GM18873 (cell line): ENCODE results near the gene CFAP69.
A peak's percentile ranks its signal among the peaks of the same experiment; 100 is the strongest.

Source experiments
- ATAC-seq: cut with Tn5 transposase; IDR thresholded peaks from one replicate; pipeline ENCODE4 v1.9.1; 2021; ENCODE audit warnings: mild to moderate bottlenecking, moderate library complexity, moderate number of reproducible peaks; ENCODE audit not compliant: unreplicated experiment, low FRiP score

The CFAP69 gene, protein sequence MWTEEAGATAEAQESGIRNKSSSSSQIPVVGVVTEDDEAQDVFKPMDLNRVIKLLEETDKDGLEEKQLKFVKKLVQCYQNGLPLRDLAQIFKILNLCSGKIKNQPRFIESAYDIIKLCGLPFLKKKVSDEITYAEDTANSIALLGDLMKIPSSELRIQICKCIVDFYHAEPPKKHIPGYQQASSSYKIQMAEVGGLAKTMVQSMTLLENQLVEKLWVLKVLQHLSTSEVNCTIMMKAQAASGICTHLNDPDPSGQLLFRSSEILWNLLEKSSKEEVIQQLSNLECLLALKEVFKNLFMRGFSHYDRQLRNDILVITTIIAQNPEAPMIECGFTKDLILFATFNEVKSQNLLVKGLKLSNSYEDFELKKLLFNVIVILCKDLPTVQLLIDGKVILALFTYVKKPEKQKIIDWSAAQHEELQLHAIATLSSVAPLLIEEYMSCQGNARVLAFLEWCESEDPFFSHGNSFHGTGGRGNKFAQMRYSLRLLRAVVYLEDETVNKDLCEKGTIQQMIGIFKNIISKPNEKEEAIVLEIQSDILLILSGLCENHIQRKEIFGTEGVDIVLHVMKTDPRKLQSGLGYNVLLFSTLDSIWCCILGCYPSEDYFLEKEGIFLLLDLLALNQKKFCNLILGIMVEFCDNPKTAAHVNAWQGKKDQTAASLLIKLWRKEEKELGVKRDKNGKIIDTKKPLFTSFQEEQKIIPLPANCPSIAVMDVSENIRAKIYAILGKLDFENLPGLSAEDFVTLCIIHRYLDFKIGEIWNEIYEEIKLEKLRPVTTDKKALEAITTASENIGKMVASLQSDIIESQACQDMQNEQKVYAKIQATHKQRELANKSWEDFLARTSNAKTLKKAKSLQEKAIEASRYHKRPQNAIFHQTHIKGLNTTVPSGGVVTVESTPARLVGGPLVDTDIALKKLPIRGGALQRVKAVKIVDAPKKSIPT

DNA sequence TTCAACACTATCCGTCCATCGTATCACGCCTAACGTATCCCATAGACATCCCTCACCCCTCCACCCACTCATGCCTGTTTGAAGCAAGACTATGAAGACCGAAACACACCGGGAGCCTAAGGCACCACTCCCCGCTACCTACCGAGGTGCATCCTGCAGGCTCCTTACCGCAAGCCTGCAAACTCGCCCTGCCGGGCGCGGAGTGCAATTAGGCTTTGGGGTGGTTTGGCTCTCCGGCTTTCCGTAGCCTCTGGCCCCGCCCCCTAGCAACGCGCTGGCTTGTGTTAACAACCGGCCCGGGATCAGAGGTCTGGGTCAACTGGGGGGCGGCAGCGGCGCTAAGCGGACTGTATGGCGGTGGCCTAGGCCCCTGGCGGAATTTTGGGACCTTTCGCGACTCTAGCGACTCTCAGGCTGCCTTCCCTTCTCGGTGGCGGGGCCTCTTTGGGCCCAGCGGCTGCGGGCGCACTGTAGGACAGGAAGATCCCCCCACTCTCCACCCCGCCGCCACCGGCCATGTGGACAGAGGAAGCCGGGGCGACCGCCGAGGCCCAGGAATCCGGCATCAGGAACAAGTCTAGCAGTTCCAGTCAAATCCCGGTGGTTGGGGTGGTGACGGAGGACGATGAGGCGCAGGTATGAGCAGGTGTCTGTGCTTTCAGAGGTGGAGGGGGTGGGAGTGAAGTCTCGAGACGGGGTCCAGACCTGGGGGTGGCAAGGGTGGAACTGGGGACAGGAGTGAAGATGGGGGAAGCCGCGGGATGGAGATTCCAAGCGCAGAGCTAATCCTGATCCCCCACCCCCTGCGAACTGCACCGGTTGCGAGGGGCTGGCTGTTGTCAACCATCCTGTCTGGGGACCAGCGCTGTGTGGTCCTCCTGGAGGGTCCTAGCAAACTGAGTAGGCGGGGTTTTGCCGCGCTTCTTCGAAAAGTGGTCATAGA is at the start of gene CFAP69:
CFAP69 (plus strand) TSS at position 266 of the 943 bp plus-strand sequence; CDS start at position 517, 251 bp downstream.
- ATAC-seq: peak; percentile 92

DNA sequence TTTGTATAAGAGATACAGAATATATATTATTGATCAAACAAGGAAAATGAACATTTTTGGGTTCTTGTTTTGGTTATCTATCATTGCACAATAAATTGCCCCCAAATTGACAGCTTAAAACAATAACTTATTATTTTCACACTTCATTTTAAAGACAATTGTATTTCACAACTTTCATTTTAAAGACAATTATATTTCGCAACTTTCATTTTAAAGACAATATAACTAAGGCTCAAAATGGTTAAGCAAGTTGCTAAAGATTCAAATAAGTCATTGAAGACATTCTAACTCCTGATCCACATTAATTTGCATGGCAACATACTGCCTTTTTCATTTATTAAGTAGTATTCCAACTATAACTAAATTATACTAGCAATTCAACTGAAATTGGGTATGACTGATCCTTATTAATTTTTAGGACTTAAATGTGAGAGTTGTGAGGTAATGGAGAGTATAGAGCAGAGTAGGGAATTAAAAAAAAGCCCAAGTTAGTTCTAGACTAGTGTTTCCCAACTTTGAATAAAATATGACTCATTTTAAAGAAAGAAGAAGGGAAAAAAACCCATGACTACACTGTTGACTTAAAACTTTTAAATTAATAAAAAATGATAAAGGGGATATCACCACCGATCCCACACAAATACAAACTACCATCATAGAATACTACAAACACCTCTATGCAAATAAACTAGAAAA is 43.3 kb upstream of the CFAP69 start:
- no peak for ATAC-seq

DNA sequence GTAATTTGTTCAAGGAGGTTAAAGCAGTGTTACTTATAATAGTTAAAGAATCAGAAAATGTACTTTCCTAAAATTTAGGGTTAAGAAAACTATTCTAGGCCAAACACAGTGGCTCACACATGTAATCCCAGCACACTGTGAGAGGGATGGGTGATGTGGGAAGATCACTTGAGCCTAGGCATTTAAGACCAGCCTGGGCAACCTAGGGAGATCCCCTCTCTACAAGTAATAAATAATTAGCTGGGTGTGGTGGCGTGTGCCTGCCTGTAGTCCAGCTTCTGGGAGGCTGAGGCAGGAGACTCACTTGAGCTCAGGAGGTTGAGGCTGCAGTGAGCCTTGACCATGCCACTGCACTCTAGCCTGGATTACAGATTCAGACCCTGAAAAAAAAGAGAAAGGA is 37.0 kb upstream of the CFAP69 start:
- ATAC-seq: no peak

DNA sequence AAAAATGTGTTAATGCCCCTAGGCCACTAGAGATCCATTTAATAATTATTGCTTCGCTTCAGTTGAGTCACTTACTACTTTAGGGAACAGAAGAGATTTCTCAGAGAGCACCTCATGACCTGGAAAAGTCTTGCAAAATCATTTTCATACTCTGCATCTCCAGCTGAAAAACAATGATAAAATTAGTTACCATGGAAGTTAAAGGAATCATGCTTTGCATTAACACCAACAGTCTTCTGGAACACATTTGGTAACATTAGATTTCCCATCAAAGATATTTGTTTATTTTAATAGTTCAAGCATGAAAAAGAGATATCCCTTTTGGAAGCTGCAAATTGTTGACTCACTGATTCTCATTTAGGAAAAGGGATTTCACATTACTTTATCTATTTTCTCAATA is 35.2 kb upstream of the CFAP69 start:
- no peak for ATAC-seq

DNA sequence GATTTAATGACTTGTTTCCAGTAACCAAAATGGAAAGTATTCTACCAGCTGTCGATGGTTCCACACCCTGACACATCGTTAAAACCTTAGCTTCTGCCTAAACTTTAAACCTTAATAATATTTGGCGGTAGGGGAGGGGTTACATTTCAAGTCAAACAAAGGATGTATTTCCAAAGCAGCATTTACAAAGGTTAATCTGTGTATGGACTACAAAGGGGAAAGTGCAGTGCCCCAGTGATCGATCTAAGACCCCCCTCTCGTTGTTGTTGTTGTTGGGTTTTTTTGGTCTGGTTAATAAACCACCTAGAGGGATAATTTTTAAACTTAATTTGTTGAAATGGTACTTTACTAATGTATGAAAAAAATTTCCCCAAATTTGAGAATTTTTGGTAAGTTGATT is 34.5 kb upstream of the CFAP69 start:
- ATAC-seq: no peak

DNA sequence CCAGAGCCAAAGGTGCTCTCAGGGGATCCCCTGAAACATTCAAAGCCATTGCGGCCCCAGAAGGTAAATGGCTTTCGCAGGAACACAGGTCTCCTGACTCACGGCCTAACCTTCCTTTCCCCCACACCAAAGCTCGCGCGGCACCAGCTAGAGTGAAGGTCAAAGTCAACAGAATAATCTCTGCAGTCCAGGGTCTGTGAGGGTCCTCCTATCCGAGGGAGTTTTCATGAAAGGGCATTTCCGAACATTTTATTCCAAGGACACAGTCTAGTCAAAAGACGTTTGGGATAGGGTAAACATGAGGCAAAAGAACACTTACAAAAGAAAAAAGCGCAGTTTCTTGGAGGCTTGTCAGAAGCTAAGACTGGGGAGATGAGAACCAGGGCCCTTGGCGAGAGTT is 34.0 kb upstream of the CFAP69 start:
- no peak for ATAC-seq

DNA sequence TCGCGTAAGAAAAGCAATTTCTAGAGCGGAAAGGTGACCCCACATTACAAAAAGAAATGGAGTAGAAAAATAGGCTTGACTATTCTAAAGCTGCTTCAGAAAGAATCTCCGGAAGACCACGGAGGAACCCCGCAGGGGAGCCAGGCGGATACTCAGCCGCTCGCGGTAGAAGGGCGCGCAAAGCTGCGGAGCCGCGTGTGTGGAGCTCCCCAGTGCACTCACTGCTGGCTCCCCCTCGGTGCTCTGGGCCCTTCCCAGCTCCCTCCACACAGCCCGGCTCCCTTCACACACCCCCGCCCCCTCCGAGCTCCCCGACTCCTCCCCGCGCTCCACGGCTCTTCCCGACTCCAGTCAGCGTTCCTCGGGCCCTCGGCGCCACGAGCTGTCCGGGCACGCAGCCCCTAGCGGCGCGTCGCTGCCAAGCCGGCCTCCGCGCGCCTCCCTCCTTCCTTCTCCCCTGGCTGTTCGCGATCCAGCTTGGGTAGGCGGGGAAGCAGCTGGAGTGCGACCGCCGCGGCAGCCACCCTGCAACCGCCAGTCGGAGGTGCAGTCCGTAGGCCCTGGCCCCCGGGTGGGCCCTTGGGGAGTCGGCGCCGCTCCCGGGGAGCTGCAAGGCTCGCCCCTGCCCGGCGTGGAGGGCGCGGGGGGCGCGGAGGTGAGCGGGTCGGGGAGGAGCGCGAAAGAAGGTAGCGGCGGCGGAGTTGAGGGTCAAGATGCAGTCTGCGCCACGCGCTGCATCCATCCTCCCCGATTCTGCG is 33.4 kb upstream of the CFAP69 start, which contains the start of gene STEAP2:
STEAP2 (plus strand) TSS at position 350 of the 758 bp plus-strand sequence. CDS start 13,343 bp downstream, outside the sequence.
- ATAC-seq: no peak

DNA sequence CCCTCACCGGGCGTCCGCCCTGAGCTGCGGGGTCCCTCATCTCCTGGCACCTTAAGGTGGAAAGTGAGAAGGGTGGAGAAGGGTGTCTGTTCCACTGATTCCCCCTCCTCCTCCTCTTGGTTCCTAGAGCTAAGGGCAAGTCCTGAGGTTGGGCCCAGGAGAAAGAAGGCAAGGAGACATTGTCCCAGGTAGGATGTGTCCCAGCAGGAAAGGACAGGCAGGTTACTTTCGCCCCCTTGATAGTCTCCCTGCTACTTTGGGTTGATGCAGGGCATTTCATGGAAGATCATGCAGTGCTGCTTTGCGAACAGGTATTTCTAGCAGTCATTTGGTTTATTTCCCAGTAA is 32.9 kb upstream of the CFAP69 start:
- no peak for ATAC-seq

DNA sequence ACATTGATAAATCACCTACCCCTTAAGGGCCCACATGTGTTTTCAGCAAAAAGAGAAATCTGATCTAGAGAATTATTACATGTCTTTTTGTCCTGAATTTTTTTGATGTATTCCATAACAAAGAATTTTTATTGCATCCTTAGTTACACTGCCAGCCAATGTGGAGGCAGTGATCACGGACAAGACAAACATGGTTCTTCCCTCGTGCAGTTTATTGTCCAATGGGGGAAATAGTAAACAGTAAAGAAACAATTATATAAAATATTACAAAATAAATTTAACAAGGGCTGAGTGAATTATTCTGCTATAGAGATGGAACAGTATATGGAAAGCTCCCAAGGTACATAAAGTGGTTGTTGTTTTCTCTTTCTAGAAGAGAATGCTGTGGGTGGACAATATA is 31.5 kb upstream of the CFAP69 start:
- ATAC-seq: no peak

DNA sequence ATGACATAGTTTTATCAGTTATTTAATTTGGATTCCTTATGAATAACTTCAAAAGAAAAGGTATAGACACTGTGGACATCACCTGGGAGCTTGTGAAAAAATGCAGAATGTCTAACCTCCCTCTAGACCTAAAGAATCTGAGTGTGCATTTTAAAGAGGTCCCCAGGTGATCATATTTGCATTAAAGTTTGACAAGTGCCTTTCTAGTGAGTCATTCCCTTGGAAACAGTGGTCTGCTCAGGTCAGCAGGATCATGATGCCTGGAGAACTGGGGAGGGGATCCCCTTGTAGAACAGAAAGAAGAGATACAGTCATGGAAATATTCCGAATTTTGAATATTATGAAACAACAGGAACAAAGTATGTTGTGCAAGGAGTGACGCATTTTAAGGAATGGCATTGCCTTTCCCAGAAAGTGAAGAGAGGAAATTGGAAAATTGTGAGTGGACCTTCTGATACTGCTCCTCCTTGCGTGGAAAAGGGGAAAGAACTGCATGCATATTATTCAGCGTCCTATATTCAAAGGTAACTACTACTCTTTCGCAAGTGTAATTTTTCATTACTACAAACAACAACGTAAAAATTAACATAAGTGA is 28.8 kb upstream of the CFAP69 start:
- ATAC-seq: no peak

DNA sequence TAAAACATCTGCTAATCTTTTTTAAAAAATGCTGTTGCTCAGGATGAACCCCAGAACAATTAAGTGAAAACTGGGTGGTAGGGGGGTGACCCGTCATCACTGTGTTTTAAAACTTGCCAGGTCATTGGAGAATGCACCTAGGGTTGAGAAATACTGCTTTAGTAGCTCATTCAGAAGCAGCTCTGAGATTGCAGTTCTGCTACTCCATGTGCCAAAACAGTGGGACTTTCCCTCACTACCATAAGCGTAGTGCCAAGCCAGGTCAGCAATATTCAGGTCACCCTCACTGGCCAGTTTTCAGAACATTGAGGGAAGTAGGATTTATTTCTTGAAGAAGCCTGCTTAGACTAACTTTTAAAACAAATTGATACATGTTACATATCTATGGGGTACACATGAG is 28.2 kb upstream of the CFAP69 start:
- ATAC-seq: no peak

DNA sequence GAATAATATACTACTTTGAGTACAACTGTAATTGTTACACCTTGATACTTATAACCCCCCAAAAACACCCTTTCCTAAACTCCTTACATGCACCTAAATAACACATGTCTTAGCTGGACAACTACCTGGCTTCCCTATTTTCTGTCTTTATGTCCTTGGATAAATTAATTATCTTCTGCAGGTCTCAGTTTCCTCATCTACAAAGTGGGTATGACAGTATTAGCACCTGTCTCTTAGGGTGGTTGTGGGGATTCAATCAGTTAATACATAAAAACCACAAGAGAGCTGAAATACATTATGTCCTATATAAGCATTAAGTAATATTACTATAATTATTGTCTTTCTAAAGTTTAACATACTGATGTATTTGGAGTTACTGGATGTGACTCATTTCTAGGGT is 22.6 kb upstream of the CFAP69 start:
- ATAC-seq: no peak

DNA sequence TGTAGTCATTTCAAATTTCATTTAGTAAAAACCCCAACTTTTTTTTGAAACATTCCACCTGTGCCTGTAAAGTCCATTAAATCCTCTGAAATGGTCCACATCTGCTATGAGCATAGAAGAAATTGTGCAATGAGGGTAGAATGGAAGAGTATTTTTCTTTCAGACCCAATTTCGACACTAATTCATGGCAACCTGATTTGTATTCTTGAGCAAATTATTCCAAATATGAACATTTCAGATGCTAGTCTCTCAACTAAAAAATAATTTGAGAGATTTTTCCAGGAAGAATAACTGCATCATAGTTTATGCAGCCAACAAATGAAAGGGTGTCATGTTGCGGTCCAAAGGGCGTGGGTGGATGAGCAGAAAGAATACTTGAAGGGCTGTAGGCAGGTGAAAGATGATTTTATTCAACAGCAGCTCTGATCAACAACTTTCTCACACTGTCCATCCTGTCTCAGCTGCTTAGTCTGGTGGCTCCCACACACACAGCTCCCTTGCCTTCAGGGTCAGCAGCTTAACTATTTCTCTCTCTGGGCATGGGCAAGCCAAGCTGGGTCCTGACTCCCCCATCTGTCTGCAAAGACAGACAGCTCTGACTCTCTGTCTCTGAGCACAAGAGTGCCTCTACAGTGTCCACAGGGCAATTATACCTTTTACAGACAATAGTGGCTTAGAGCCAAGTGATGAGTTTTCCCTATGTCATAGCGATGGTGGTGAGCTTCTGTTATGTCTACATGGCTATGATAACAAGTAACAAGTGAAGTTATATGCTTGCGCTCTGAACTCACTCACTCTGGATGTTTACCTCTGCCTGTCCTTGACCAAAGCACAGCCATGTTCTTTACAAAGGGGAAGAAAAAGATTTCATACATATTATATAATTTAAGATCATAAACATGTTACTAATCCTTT is 21.9 kb upstream of the CFAP69 start:
- ATAC-seq: no peak

DNA sequence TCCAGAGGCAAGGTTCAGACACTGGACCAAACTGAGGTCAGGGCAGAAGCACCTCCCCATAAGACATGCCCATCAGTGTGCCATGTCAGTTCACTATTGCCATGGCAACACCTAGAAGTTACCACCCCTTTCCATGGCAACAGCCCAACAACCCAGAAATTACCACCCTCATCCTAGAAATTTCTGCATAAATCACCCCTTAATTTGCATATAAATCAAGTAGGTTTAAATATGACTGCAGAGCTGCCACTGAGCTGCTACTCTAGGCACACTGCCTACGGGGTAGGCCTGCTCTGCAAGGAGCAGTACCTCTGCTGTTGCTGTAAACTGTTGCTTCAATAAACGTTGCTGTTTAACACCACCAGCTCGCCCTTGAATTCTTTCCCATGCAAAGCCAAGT is 20.8 kb upstream of the CFAP69 start:
- no peak for ATAC-seq

DNA sequence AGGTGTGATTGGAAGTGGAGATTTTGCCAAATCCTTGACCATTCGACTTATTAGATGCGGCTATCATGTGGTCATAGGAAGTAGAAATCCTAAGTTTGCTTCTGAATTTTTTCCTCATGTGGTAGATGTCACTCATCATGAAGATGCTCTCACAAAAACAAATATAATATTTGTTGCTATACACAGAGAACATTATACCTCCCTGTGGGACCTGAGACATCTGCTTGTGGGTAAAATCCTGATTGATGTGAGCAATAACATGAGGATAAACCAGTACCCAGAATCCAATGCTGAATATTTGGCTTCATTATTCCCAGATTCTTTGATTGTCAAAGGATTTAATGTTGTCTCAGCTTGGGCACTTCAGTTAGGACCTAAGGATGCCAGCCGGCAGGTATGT is 19.8 kb upstream of the CFAP69 start:
- ATAC-seq: no peak

DNA sequence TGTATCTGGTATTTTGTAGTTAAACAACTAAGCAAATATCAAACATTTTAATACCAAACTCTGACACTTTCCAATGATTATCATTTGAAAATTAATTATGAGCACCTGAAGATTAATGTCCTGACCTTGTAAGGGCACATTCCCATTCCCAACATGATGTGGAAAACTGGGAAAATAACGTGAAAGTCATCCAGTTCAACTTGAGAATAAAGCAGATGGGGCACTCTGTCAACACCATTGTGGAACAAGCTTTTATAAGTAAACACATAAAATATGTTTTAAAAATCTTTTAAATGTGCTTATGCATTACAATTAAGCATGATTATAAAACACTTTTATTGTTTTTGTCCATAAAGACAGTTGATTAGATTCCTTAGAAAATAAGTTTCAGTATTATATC is 19.4 kb upstream of the CFAP69 start:
- ATAC-seq: no peak

DNA sequence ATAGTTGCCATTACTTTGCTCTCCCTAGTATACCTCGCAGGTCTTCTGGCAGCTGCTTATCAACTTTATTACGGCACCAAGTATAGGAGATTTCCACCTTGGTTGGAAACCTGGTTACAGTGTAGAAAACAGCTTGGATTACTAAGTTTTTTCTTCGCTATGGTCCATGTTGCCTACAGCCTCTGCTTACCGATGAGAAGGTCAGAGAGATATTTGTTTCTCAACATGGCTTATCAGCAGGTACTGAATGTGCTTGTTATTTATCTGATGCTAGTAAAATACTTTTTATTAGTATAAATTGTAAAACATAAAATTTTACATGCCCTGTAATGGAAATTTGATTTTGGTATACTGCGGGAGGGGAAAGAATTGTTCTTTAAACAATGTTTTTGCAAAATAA is 17.7 kb upstream of the CFAP69 start:
- no peak for ATAC-seq

DNA sequence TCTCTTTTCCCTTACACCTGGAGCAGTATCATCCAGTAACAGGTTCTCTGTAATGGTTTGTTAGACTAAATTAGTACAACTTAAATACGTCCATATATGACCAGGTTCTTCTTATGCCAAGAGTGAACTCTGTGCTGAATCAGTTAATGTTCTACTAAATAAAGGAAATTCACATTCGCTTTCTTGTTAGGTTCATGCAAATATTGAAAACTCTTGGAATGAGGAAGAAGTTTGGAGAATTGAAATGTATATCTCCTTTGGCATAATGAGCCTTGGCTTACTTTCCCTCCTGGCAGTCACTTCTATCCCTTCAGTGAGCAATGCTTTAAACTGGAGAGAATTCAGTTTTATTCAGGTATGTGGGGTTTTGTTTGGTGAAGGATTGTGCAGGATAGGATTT is 15.3 kb upstream of the CFAP69 start:
- ATAC-seq: no peak
